HEK293T (cell line): ENCODE results near the gene CROCC.
A peak's percentile ranks its signal among the peaks of the same experiment; 100 is the strongest.

Experiments used
- CTCF ChIA-PET: fragments of 350-600 bp; formaldehyde crosslinking; extraction: SDS; loops from one replicate; lab custom pipeline; 2021; ENCODE audit warnings: antibody characterized with exemption, inconsistent platforms; lab: Yijun Ruan, JAX
- POLR2A ChIA-PET: fragments of 350-600 bp; formaldehyde crosslinking; extraction: SDS; loops from one replicate; lab custom pipeline; 2020; ENCODE audit warnings: antibody characterized with exemption, inconsistent platforms; lab: Yijun Ruan, JAX
- DNase-seq: peaks from one replicate; pipeline ENCODE4 v3.0.0; 2012; ENCODE audit warnings: mixed read lengths; ENCODE audit errors: extremely low spot score
- ARNT ChIP-seq: fragments of 450-650 bp; IDR thresholded peaks from 2 replicates; pipeline ENCODE4 v1.6.1; 2017; ENCODE audit warnings: mild to moderate bottlenecking
- BHLHE40 ChIP-seq: fragments of 450-650 bp; IDR thresholded peaks from 2 replicates; pipeline ENCODE4 v1.6.1; 2016; ENCODE audit warnings: mild to moderate bottlenecking, moderate library complexity, borderline replicate concordance
- CTBP1 ChIP-seq: fragments of 450-650 bp; IDR thresholded peaks from 2 replicates; pipeline ENCODE4 v1.6.1; 2016; ENCODE audit warnings: borderline replicate concordance
- ELF4 ChIP-seq: fragments of 450-650 bp; IDR thresholded peaks from 2 replicates; pipeline ENCODE4 v1.6.1; 2017; ENCODE audit warnings: antibody characterized with exemption
- FOXA1 ChIP-seq: fragments of 450-650 bp; IDR thresholded peaks from 2 replicates; pipeline ENCODE4 v1.6.1; 2016; ENCODE audit warnings: mild to moderate bottlenecking
- FOXK2 ChIP-seq: fragments of 450-650 bp; IDR thresholded peaks from 2 replicates; pipeline ENCODE4 v1.6.1; 2016; ENCODE audit warnings: mild to moderate bottlenecking
- FOXM1 ChIP-seq: fragments of 450-650 bp; IDR thresholded peaks from 2 replicates; pipeline ENCODE4 v1.6.1; 2017; ENCODE audit warnings: mild to moderate bottlenecking, borderline replicate concordance
- HDGF ChIP-seq: fragments of 450-650 bp; IDR thresholded peaks from 2 replicates; pipeline ENCODE4 v1.6.1; 2017; ENCODE audit warnings: antibody characterized with exemption, borderline replicate concordance
- L3MBTL2 ChIP-seq: fragments of 450-650 bp; conservative IDR thresholded peaks from 2 replicates; pipeline ENCODE4 v1.6.1; 2016; ENCODE audit warnings: mild to moderate bottlenecking
- LEF1 ChIP-seq: fragments of 450-650 bp; IDR thresholded peaks from 2 replicates; pipeline ENCODE4 v1.6.1; 2017; ENCODE audit warnings: mild to moderate bottlenecking, borderline replicate concordance
- NFRKB ChIP-seq: fragments of 450-650 bp; IDR thresholded peaks from 2 replicates; pipeline ENCODE4 v1.6.1; 2016; ENCODE audit warnings: mild to moderate bottlenecking, moderate library complexity
- SP1 ChIP-seq: fragments of 450-650 bp; IDR thresholded peaks from 2 replicates; pipeline ENCODE4 v1.6.1; 2017
- SUZ12 ChIP-seq: fragments of 450-650 bp; IDR thresholded peaks from 2 replicates; pipeline ENCODE4 v1.6.1; 2016; ENCODE audit warnings: mild to moderate bottlenecking
- TARDBP ChIP-seq: fragments of 450-650 bp; IDR thresholded peaks from 2 replicates; pipeline ENCODE4 v1.6.1; 2016
- ZNF384 ChIP-seq: fragments of 450-650 bp; IDR thresholded peaks from 2 replicates; pipeline ENCODE4 v1.6.1; 2016
- TF ChIP-seq, protein P1 (sequence below): fragments of 450-650 bp; IDR thresholded peaks from 2 replicates; pipeline ENCODE4 v1.6.1; 2016

Gene CROCC

DNA sequence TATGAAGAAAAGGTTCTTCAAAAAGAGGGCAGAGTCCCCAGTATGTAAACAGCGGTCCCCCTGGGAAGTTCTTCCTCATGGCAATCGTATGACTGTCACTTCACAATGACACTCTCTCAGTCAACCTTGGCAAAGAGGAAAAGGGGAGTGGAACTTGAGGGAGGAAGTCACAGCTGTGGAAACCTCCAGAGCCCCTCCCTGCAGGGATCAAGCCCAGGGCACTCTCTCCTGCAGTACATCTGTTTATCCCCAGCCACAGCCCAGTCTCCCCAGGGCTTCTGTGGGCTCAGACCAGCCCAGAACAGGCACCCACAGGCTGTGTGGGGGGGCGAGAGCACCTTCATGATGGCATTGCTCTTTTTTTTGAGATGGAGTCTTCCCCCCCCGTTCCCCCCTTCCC lies 88.0 kb downstream of the CROCC start:
- POLR2A ChIA-PET = no interaction called here
- DNase-seq = no peak
- CTCF ChIA-PET = interaction anchor here (0.6 kb wide), 2 partner anchors 28 to 47 kb away, joined by 4 to 10 read pairs; no protein-coding TSS in a partner anchor
- no peak for TF ChIP-seq SUZ12
- no peak for TF ChIP-seq FOXK2
- TF ChIP-seq NFRKB = no peak

DNA sequence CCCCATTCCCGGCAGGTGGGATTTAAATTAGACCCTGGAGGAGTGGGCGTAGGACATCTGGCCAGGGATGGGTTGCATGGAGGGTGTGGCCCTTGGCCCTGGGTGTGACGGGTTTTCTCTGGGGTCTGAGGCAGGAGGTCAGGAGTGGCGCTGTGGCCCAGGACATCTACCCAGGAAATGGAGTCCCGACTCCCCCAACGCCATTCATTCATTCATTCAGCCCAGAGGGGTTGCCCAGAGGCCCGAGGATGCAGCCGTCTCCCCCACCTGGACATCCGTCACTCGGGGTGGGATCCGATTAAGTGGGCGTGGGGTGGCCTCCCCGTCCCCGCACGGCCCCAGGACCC lies 89.3 kb downstream of the CROCC start:
- no peak for DNase-seq
- TF ChIP-seq SP1 (no peak), ELF4 (no peak), CTBP1 (no peak)
- ChIA-PET CTCF (interaction anchor here (1.0 kb wide), 1 partner anchor 24 kb away, joined by 4 read pairs; no protein-coding TSS in a partner anchor), POLR2A (no interaction called here)

DNA sequence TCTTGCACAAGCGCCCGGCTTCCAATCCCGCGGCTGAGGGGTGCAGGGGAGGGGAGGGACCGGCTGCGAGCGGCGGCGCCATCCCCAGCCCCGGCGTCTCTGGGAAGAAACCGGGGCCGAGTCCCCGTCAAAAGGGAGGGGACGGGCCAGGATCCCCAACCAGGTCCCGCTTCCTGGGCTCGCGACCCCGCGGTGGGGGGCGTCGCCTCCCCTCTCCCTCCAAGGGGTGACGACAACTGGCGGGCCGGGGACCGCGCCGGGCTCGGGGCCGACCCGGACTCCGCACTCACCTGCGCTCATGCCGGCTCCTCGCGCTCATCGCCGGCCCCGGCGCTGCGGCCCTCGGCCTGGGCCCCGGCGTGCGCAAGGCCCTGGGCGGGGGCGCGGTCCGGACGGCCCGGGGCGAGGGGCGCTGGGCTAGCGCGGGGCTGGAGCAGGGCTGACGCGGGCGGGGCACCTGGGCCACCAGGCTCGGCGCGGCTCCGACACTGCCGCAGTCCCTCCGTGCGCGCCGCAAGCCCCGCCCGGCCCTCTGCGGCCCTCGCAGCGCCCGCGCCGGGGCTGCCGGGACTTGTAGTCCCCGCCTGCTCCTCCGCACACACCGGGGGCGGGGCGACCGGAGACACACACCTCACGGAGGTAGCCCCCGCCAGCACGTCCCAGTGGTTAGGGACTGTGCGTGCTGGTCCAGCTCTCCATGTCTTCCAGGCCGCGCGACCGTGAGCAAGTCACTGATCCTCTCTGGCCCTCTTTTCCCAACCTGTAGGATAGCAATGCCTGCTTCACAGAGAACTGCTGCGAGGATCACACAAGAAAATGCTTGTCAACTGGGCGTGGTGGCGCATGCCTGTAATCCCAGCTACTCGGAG lies 89.9 kb downstream of the CROCC start, which contains the start of gene ATP13A2:
ATP13A2 (minus strand) TSS at position 490 of the 869 bp plus-strand sequence; CDS start at position 300, 190 bp downstream.
- CTCF ChIA-PET = interaction anchor here (0.6 kb wide), 1 partner anchor 25 kb away, joined by 3 read pairs; no protein-coding TSS in a partner anchor
- TF ChIP-seq FOXM1 = peak; percentile 57; the same call in 1 of the 2 replicates
- TF ChIP-seq, protein P1, sequence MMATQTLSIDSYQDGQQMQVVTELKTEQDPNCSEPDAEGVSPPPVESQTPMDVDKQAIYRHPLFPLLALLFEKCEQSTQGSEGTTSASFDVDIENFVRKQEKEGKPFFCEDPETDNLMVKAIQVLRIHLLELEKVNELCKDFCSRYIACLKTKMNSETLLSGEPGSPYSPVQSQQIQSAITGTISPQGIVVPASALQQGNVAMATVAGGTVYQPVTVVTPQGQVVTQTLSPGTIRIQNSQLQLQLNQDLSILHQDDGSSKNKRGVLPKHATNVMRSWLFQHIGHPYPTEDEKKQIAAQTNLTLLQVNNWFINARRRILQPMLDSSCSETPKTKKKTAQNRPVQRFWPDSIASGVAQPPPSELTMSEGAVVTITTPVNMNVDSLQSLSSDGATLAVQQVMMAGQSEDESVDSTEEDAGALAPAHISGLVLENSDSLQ = no peak
- POLR2A ChIA-PET = interaction anchor here (1.2 kb wide), 1 partner anchor 11 kb away, joined by 6 read pairs; no protein-coding TSS in a partner anchor
- DNase-seq = peak; percentile 92

DNA sequence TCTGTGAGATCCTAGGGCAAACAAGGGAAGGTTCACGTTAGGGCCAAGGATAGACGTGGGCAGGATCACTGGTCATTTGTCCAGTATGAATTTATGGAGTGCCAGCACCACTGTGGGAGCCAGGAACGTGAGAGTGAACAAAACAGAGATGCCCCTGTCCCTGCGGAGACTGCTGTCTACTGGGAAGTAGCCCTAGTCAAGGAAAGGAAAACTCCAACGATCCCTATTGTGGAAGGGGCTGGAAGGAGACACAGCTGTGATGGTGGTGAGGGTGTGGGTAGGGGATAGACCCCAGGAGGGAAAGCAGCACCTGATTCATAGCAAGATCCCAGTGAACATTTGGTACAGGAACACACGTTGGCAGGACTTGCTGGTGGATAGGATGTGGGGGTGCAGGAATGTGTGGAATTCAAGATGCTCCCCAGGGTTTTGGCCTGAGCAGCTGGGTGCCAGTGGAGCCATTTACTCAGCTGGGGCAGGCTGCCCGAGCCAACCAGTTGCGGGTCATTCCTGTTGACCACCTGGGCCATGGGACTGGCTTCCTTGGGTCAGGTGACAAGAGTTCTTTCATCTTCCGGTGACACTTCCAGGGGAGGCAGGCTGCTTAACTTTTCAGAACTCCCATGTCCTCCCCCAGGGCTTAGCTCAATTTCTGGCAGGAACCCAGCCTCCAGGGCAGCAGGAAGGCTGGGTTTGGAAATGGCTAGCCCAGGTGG lies 91.2 kb downstream of the CROCC start:
- POLR2A ChIA-PET = interaction anchor here (1.1 to 1.2 kb wide), 2 partner anchors 9 to 33 kb away, joined by 3 to 6 read pairs; no protein-coding TSS in a partner anchor
- no peak for DNase-seq
- CTCF ChIA-PET = interaction anchor here (0.6 to 1.1 kb wide), 4 partner anchors 13 to 681 kb away, joined by 3 read pairs; no protein-coding TSS in a partner anchor
- TF ChIP-seq SUZ12 = no peak
- TF ChIP-seq CTBP1 = no peak
- no peak for TF ChIP-seq BHLHE40
- no peak for TF ChIP-seq FOXA1
- TF ChIP-seq TARDBP = no peak
- TF ChIP-seq ZNF384 = no peak
- no peak for TF ChIP-seq NFRKB
- no peak for TF ChIP-seq FOXM1
- TF ChIP-seq FOXK2 = no peak
- TF ChIP-seq HDGF = no peak

DNA sequence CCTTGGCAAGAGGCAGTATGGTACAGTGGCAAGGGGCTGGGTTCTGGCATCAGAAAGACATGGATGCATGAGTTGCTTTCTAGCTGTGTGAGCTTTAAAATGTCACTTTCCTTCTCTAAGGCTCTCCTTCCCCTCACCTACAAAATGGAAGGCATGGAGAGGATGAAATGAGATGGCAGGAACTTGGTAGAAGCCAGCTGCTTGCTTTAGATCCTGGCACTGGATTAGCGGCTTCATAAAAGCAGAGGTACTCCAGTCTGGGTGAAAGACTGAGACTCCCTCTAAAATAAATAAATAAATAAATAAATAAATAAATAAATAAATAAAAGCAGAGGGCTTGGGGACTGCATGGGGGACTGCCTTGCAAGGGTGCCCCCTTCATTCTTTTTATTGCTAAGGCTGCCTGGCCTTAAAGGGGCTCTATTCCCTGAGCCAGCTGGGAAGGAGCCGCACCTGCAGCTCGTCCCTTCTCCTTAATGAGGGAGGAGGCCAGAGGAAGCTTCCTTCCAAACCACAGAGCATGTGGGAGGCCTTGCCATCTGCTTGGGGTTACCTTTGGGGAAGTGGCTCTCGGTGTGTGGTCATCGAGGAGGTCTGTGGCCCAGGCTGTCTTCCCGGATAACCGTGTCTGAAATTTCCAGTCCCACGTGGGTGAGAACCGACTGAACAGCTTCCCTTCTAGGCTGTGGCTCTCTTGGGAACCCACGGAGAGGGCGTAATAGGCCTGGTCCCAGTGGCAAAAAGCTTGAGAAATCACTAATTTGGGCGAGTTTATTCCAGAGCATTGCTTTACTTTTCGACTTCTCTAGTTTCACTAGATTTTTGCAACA lies 92.0 kb downstream of the CROCC start:
- TF ChIP-seq SUZ12 (no peak), BHLHE40 (no peak), TARDBP (no peak), FOXM1 (no peak), NFRKB (no peak), LEF1 (no peak), FOXK2 (no peak), ARNT (no peak), CTBP1 (no peak), L3MBTL2 (no peak), ZNF384 (no peak), FOXA1 (no peak), SP1 (no peak), ELF4 (no peak), HDGF (no peak)
- TF ChIP-seq, protein P1 = no peak
- ChIA-PET CTCF (interaction anchor here (0.6 to 1.1 kb wide), 2 partner anchors 12 to 681 kb away, joined by 3 read pairs; no protein-coding TSS in a partner anchor), POLR2A (interaction anchor here (1.1 kb wide), 1 partner anchor 34 kb away, joined by 3 read pairs; no protein-coding TSS in a partner anchor)
- no peak for DNase-seq

DNA sequence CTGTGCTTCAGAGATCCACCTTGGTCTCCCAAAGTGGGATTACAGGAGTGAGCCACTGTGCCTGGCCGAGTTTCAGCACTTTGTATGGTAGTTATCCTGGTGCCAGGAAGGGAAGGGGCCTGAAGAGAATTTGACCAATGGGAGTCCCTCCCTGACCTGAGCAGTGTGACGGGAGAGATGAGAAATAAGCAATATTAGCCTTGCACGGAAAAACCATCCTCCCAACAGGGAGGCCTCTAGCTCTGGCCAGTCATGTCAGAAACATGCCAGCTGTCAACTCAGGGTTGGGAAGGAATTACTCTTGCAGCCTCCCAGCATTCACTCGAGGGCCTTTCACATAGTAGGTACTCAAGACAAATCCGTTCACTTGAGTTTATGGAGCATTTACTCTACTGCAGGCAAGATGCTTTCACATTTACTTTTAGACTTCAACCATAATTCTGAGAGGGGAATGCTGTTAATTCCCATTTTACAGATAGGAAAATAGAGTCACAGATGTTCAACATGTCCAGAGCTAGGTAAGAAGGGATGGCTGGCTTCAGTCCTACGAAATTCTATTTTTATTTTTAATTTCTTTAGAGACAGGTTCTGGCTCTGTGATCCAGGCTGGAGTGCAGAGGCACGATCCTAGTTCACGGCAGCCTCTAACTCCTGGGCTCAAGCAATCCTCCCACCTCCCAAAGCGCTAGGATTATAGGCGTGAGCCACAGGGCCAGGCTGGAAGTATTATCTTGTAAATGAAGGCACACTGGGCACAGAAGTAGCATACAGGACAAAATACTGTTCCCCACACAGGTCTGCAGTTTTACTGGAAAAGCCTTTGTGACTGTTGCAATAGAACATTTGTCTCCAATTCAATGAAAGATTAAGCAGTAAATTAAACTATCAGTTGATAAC lies 93.2 kb downstream of the CROCC start:
- DNase-seq = no peak
- TF ChIP-seq FOXK2 (no peak), FOXA1 (no peak), FOXM1 (no peak), ELF4 (no peak), BHLHE40 (no peak), SUZ12 (no peak), HDGF (no peak), SP1 (no peak), CTBP1 (no peak), LEF1 (no peak), TARDBP (no peak), ZNF384 (no peak), NFRKB (no peak)
- ChIA-PET CTCF (no interaction called here), POLR2A (no interaction called here)
